WTC11 (cell line): Measurements from ENCODE around the gene TRABD2A. TPM values are rescaled to one million over a fixed set of nuclear protein-coding genes. Genes with fewer than 3 reads are reported as not detected.
"Not testable (repeated sequence)": the region's sequence is repeated elsewhere in the genome, so short reads cannot be mapped to it uniquely, and the experiment has no call there.

Experiments used
- ATAC-seq: fragments of 200-7000 bp; cut with Tn5 transposase; 2 replicates; pipeline ENCODE4 v1.10.0; 2021; ENCODE audit warnings: mild to moderate bottlenecking, moderate library complexity
- CTCF ChIA-PET: fragments of 300-600 bp; sonication (Branson Sonifier 250); formaldehyde crosslinking; loops from one replicate; lab custom pipeline; 2021; ENCODE audit warnings: antibody characterized with exemption; lab: Charles Lee
- POLR2A ChIA-PET: fragments of 350-600 bp; sonication (Branson Sonifier 250); formaldehyde crosslinking; loops from one replicate; lab custom pipeline; 2021; ENCODE audit warnings: antibody characterized with exemption; lab: Charles Lee
- DNase-seq: peaks from one replicate; pipeline ENCODE4 v3.0.0; 2021; ENCODE audit warnings: low spot score
- H3K27ac Mint-ChIP-seq: 2 replicates; pipeline ENCODE4 v1.8.0; 2021; ENCODE audit warnings: mixed read lengths
- H3K27me3 Mint-ChIP-seq: 2 replicates; pipeline ENCODE4 v1.8.0; 2021; ENCODE audit warnings: low read depth, mild to moderate bottlenecking, moderate library complexity, mixed read lengths
- H3K36me3 Mint-ChIP-seq: 2 replicates; pipeline ENCODE4 v1.8.0; 2021; ENCODE audit warnings: mixed read lengths
- H3K4me1 Mint-ChIP-seq: 2 replicates; pipeline ENCODE4 v1.8.0; 2022; ENCODE audit warnings: mixed read lengths
- H3K4me3 Mint-ChIP-seq: 2 replicates; pipeline ENCODE4 v1.8.0; 2021; ENCODE audit warnings: mild to moderate bottlenecking, moderate library complexity, mixed read lengths
- H3K9me3 Mint-ChIP-seq: 2 replicates; pipeline ENCODE4 v1.8.0; 2021; ENCODE audit warnings: mixed read lengths
- PRDM15 ChIP-seq: sonication (generic); formaldehyde crosslinking; IDR thresholded peaks from 2 replicates; pipeline ENCODE4 v1.8.0; 2022; ENCODE audit warnings: missing genetic modification reagents
- ZNF281 ChIP-seq: sonication (generic); formaldehyde crosslinking; IDR thresholded peaks from 2 replicates; pipeline ENCODE4 v1.8.0; 2023; ENCODE audit warnings: mild to moderate bottlenecking, missing genetic modification reagents
- ZNF396 ChIP-seq: fragments of 250-450 bp; sonication (Bioruptor Pico); IDR thresholded peaks from 2 replicates; pipeline ENCODE4 v1.8.0; 2021; ENCODE audit warnings: mild to moderate bottlenecking, moderate library complexity, borderline replicate concordance
- total RNA-seq: library from RNA; stranded (reverse); gene quantifications from 3 replicates; pipeline ENCODE4 v1.2.3, GENCODE V29; 2021

Gene TRABD2A
- total RNA-seq, 1 experiment from 2014 or later, result 12.1 TPM

GRCh38 chr2:84778911-84779690 is 101.8 kb downstream of the TRABD2A start (continued):
- no peak for TF ChIP-seq PRDM15

GRCh38 chr2:84776011-84776410 is 104.9 kb downstream of the TRABD2A start:
- Mint-ChIP-seq H3K36me3 (peaks cover 20% of the 10 kb centered on the region), H3K4me3 (no peak overlapping the region), H3K4me1 (no peaks in the 10 kb centered on the region), H3K27me3 (peaks cover 2% of the 10 kb centered on the region; the same call in 1 of the 2 replicates), H3K9me3 (peaks cover 60% of the 10 kb centered on the region), H3K27ac (no peak overlapping the region)
- no peak for ATAC-seq
- no peak for TF ChIP-seq ZNF281 (CRISPR knock-in tag)
- TF ChIP-seq ZNF396 (CRISPR knock-in tag), result no peak
- CTCF ChIA-PET, result no interaction called here
- no peak for DNase-seq
- POLR2A ChIA-PET, result no interaction called here

GRCh38 chr2:84773562-84773961 is 107.3 kb downstream of the TRABD2A start:
- not testable (repeated sequence) for ATAC-seq, H3K4me3 Mint-ChIP-seq

More at GRCh38 chr2:84773562-84773961, 107.3 kb downstream of the TRABD2A start:
- H3K4me1 Mint-ChIP-seq, CTCF ChIA-PET, H3K27me3 Mint-ChIP-seq, DNase-seq, H3K27ac Mint-ChIP-seq, POLR2A ChIA-PET: not testable (repeated sequence)
- Mint-ChIP-seq H3K9me3 (peaks cover 61% of the 10 kb centered on the region), H3K36me3 (peaks cover 21% of the 10 kb centered on the region)

Other genes starting within 250 kb of the TRABD2A start
- gene TMSB10, start 24.6 kb upstream of the TRABD2A start, total RNA-seq, result 869 to 943 TPM (median 911 TPM) in 3 replicates
- gene KCMF1, start 90.1 kb upstream of the TRABD2A start, total RNA-seq, result 114 to 118 TPM (median 117 TPM) in 3 replicates